ENCODE data around the gene CEP19. TPM values are rescaled to one million over a fixed set of nuclear protein-coding genes. Genes with fewer than 3 reads are reported as not detected.
"Not testable (repeated sequence)": the region's sequence is repeated elsewhere in the genome, so short reads cannot be mapped to it uniquely, and the experiment has no call there.

CEP19 gene
- total RNA-seq, 2 donors from 2014 or later, result 1.3 to 1.7 TPM

DNA sequence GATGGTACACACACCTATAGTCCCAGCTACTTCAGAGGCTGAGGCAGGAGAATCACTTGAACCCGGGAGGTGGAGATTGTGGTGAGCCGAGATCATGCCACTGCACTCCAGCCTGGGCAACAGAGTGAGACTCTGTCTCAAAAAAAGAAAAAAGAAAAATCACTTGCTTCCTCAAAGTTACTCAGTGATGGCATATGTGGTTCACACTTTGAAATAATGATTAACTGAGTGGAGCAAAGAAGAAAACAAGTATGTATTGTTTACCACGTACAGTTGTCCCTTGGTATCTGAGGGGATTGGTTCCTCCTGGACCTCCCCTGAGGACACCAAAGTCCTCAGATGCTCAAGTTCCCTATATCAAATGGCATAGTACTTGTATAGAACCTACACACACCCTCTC, 5.1 kb upstream of the CEP19 start:
- intact Hi-C loops (cut with DNase I); ATAC-seq; DNase-seq: not testable (repeated sequence)

DNA sequence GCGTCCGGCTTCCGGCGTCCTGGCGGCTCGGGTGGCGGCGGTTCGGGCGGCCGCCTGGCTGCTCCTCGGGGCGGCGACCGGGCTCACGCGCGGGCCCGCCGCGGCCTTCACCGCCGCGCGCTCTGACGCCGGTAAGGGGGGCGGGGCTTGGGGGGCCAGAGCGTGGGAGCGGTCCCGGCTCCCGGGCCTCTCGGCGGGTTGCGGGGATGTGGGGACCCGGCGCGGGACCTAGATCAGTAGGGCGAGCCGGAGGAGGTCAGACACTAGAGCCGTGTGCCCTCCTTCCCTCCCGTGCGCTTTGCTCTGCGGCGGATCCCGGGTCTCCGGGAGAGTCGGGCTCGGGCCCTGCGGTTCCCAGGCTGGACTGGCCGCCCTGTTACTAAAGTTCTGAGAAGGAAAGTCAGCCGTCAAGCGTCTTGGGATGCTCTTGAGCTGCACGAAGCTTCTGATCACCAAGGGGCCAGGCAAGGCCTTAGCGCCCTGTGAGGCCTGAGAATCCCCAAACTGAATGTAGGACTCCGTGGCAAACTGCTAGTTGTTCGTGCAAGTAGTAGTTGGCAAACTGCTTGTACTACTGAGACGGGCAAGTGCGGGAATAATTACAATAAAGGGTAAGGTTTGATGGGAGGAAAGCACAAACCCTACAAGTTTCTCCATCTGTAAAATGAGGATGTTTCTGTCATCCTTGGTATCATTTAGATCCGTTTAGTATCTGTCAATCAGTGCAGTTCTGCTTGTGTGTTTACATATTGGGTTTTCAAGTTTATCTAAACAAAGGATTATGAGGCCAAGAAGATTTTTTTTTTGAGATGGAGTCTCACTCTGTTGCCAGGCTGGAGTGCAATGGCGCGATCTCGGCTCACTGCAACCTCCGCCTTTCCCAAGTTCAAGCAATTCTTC, 714 bp upstream of the CEP19 start:
- intact Hi-C loops (cut with DNase I), result no loop called here
- peak; percentile 77 for DNase-seq
- ATAC-seq, result peak; percentile 90 to 91

DNA sequence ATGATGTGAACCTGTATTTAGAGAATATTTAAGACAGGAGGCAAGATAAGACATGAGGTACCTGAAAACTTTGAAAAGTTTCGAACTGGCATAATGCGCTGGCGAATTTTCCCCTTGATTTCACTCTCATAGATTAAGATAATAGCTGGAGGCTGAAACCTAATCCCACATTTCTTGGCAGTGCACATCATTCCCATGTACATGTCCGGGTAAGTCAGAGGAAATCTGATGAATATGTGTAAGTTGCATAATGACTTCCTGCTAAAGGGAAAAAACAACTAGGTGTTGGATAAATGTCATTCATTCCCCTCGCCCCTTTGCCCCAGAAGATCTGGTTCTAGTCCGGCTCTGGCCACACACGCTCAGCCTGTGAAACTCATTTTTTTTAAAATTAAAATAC, 3.6 kb downstream of the CEP19 start:
- DNase-seq, result no peak
- no peak for ATAC-seq
- intact Hi-C loops (cut with DNase I), result no loop called here

DNA sequence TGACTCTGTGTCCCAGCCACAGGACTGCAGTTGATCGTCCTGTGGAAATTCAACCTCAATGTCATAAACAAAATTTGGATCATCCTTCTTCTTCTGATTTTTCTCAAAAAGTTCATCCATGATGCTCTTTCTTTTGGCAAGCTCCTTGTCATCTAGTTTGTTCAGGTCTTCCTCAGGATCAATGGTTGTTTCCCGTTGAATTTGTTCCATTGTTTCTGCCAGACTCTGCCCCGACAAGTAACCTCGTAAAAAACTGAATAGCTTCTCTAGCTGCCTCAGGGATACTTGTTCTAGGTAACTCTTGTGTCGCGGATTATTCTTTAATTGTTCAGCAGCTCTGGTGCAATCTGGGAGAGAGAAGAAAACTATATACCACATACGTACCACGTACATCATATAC, 4.5 kb downstream of the CEP19 start:
- no peak for ATAC-seq
- intact Hi-C loops (cut with DNase I), result no loop called here

DNA sequence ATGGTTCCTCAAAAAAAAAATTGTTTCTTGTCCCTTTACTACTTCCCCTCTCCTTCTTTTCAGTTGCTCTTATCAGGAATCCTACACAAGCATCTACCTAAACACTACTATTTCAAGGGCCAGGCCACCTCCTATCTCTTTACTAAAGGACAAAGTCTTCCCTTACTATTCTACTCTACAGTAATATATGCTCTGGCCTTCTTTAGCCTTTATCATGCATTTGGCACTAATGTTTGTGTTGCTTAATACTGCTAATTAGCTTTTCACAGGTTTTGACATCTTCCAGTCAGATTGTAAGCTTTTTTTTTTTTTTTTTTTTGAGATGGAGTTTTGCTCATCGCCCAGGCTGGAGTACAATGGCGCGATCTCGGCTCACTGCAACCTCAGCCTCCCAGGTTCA, 5.3 kb downstream of the CEP19 start:
- no peak for DNase-seq
- ATAC-seq, result no peak
- intact Hi-C loops (cut with DNase I), result no loop called here

More for the DNA sequence above, 4.5 kb downstream of the CEP19 start:
- no peak for DNase-seq

DNA sequence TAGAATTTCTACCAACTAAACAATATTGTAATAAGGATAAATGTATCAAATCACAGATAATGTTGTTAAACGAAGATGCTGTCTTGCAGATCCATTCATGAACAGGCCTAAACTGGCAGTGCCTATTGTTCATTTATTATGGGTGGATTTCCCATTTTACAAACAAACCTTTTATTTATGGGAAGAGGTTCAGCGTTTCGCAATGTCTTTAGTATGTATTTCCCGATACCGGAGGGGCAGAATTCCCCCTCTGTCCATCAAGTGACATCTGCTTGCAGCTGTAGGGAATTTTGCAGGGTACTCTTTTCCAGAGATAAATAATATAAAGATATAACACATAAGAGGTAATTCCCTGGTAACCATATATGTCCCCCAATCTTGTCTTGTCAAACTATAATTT, 5.7 kb downstream of the CEP19 start:
- intact Hi-C loops (cut with DNase I), result no loop called here
- no peak for DNase-seq

DNA sequence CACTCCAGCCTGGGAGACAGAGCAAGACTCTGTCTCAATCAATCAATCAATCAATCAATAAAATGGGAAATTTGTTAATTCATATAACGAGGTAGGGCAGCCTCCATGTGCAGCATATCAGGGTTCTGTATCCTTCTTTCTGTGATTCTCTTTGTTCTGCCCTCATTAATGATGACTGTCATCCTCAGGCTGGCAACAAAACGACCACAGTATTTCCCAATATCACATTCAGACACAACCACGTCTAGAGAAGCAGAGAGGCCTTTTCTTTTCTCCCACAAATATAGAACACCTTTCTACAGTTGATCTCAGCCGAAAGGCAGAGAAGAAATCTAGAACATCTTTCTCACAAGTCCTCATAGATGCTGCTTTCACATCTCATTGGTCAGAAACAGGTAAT, 11.2 kb downstream of the CEP19 start:
- intact Hi-C loops (cut with DNase I), result no loop called here
- no peak for DNase-seq
- ATAC-seq, result no peak

More for the DNA sequence above, 5.7 kb downstream of the CEP19 start:
- ATAC-seq, result no peak

DNA sequence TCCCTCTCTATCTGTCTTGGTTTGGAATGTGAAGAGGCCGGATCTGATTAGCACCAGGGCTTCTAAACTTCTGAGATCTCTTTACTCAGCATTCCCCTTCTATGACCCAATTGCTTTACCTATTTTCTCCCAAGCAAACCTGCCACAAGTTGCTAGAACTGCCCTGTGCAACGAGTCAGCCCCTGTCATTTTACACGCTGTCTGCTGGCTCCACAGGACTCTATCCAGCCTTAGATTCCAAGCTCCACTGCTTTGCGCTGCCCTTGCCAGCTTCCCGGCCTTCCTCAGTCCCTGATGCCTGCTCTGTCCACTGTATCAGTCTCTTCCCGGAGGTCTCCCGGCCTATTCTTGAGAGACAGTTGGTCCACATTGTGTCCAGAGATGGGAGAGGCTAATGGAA, 12.3 kb downstream of the CEP19 start:
- intact Hi-C loops (cut with DNase I), result no loop called here
- no peak for DNase-seq
- ATAC-seq, result no peak

DNA sequence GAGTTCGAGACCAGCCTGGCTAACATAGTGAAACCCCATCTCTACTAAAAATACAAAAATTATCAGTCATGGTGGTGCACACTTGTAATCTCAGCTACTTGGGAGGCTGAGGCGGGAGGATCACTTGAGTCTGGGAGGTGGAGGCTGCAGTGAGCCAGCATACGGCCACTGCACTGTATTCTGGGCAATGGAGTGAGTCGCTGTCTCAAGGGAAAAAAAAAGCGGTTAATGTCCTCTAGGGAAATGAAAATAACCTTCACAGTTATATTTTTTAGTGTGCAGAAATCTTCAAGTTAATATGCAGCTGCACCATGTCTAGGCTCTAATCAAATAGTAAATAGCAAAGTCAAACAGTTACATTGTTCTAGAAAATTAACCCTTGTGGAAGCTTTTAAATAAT, 14.8 kb downstream of the CEP19 start:
- ATAC-seq (no peak), DNase-seq (no peak)
- intact Hi-C loops (cut with DNase I), result no loop called here

DNA sequence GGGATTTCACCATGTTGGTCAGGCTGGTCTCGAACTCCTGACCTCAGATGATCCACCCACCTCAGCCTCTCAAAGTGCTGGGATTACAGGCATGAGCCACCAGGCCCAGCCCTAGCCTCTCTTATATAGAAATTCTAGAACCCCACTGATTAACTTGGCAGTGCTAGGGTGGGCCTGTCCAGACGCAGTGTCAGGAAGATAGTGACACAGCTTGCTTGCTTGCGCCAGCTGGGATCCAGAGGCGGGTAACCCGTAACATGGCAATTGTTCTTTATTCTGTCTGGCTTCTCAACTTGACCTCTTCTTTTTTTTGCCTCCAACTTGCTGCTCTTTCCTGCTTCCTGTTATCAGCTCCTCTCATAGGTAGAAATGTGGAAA, 16.2 kb downstream of the CEP19 start:
- no peak for ATAC-seq
- DNase-seq, result no peak
- intact Hi-C loops (cut with DNase I), result no loop called here

DNA sequence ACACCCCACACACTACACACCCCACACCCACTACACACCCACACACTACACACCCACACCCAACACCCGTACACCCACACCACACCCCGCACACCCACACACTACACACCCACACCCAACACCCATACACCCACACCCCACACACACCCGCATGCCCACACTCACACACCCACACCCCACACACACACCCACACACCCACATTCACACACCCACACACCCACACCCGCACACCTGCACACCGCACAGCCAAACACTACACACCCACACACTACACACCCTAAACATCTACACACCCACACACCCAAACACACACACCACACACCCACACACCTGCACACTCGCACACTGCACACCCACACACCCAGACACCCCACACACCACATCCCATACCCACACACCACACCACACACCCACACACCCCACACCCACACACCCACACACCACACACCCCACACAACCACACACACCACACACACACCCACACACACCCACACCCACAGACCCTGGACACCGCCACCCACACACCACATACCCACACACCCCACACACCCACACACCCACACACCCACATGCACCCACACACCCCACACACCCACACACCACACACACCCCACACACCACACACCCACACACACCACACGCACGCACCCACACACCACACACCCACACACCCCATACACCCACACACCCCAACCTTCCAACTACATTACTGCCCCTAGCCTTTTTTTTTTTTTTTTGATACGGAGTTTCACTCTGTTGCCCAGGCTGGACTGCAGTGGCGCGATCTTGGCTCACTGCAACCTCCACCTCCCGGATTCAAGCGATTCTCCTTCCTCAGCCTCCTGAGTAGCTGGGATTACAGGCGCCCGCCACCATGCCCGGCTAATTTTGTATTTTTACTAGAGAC, 16.9 kb downstream of the CEP19 start:
- ATAC-seq (peak in 1 of 2 donors; percentile 22), DNase-seq (no peak)
- intact Hi-C loops (cut with DNase I), result no loop called here

DNA sequence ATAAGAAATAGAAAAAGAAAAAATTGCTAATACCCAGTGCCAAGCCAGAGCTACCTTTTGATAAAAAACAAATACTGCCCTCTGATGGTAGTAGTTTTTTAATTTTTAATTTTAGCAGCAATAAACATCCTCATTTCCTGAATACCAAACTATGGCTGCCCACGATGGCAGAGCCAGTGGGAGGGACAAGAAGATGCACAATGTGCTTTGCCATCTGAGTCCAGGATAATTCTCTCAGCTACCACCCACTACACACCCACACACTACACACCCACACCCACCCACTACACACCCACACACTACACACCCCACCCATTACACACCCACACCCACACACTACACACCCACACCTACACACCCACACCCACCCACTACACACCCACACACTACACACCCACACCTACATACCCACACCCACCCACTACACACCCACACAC, 17.8 kb downstream of the CEP19 start:
- intact Hi-C loops (cut with DNase I), result no loop called here
- DNase-seq, result no peak
- ATAC-seq, result no peak

DNA sequence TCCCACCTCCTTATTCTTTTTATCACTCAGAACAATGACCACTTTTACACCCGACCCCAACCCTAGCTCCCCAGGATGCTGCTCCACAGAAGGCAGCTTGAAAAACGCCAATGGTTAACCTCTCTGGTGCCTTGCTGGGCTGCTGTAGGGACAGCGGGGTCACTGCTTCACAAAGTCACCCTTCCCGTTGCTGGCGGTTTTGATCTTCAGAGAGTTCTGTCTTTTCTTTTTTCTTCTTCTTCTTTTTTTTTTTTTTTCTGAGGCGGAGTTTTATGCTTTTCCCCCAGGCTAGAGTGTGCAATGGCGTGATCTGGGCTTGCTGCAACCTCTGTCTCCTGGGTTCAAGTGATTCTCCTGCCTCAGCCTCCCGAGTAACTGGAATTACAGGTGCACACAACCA, 20.7 kb downstream of the CEP19 start:
- DNase-seq (no peak), ATAC-seq (no peak)
- intact Hi-C loops (cut with DNase I), result no loop called here

DNA sequence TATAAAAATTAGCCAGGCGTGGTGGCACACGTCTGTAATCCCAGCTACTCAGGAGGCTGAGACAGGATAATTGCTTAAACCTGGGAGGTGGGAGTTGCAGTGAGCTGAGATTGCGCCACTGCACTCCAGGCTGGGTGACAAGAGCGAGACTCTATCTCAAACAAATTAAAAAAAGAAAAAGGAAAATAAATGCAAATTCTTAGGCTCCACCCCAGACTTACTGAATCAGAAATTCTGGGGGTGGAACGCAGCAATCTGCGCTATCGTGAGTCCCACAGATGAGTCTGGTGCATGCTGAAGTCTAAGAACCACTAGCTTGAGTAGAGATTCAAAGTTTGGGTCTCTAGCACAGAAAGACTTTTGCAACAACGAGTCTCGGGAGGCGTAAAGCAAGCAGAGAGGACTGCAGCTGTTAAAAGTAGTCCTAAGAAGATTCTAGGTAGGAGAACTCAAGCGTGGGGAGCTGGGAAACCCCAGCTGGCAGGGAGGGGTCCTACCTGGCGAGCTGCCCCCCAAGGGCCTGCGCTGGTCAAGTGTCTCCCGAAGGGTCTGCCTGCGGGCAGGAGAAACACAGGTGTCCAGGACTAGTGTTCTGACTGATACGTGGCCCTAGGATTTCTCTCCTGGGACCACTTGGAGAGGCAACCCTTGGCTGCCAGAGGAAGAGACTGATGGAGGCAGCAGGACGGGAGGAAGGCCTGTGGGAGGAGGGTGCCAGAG, 21.9 kb downstream of the CEP19 start:
- ATAC-seq, result no peak

DNA sequence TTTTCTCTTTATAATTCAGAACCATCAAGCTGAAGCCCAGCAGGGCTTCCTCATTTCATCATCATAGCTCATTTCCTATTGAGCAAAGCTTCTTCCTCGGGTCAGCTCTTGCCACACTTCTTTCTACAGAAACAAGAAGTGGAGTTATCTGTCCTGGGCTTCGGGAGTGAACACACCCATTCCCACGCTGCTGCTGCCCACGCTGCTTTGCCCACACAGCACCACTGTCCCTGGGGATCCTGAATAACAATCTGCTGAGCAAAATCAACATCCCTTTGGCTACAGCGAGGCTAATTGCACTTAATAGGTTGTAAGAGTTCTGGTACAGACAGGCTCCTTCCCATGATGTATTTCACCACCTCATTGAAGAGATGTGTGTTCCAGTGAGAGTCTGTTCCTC, 23.7 kb downstream of the CEP19 start:
- ATAC-seq (peak; percentile 64 to 89), DNase-seq (peak; percentile 73)
- intact Hi-C loops (cut with DNase I), result no loop called here

More for the DNA sequence above, 21.9 kb downstream of the CEP19 start:
- intact Hi-C loops (cut with DNase I), result no loop called here
- DNase-seq, result no peak

DNA sequence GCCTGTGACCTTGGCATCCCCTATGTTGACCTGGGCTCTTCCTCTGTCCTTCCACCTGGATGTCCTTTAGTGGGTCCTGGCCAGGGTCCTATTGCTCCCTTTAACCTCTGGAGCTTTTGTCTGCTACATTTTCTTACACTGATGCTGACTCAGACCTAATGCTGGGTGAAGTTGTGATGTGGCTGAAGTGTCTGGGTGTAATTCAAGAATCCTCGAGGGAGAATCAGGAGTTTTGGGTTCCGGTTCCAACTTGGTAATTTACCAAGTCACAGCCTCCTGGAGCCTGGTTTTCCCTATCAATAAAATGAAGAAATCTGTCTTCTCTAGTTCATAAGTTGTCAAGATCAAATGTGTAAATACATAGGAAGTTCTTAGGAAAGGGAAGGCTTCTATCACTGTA, 25.6 kb downstream of the CEP19 start:
- DNase-seq, result no peak
- ATAC-seq, result no peak
- intact Hi-C loops (cut with DNase I), result loop anchor here in 1 of 2 donors (2.0 kb wide), 1 partner anchor 150 kb away; no protein-coding TSS in a partner anchor

DNA sequence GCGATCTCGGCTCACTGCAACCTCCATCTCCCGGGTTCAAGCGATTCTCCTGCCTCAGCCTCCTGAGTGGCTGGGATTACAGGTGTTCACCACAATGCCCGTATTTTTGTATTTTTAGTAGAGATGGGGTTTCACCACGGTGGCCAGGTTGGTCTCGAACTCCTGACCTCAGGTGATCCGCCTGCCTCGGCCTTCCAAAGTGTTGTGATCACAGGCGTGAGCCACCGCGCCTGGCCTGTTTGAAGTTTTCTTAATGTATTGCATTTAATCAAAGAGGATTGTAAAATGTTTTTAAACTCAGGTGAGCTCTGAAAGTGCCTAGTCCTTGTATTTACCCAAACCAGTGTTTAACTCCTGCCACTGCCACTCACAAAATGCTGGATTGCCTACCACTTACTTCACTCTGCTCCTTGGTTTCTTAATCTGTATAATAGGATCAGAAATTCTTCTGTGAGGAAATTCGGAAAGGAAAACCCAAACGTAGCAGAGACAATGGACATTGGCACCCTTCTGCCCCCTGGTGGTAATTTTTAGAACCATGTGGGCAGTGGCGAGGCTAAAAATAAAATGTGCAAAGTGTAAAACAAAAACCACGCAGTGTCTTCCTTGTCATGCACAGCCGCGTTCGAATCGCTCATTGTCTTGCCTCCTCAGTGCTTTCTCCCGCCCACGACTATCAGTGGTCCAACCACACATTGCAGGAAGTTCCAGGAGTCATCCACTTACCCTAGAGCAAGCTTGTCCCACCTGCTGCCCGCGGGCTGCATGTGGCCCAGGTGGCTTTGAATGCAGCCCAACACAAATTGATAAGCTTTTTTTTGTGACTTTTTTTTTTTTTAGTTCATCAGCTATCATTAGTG, 27.3 kb downstream of the CEP19 start:
- DNase-seq, result peak; percentile 50
- ATAC-seq, result peak; percentile 75 to 79

DNA sequence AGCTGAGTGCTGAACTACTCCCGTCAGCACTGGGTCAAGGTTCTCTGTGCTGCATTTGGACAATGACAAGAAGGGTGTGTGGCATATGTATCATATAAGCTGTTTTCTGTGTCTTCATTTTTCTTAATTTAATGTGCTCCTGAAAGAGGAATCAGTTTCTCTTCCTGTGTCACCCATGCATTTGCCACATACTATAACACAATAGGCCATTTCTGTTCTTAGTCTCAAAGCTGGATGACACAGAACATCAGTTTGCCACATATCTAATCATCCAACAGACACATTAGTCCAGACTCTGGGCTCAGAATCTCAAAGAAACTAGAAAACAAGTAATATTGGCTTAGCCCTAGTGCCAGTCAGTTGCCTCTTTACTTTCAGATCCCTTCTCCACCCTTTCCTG, 34.1 kb downstream of the CEP19 start:
- ATAC-seq (no peak), DNase-seq (no peak)
- intact Hi-C loops (cut with DNase I), result no loop called here

More for the DNA sequence above, 27.3 kb downstream of the CEP19 start:
- intact Hi-C loops (cut with DNase I), result loop anchor here (1.0 to 5.0 kb wide), 2 partner anchors 72 to 75 kb away; no protein-coding TSS in a partner anchor

Measured in left cardiac atrium (tissue), 4 donors.